SK-N-SH (cell line): ENCODE measurements around the gene PDLIM5. TPM values are rescaled to one million over a fixed set of nuclear protein-coding genes. Genes with fewer than 3 reads are reported as not detected.

Experiments used
- CTCF ChIA-PET: fragments of 300-600, 350-600 bp; formaldehyde crosslinking; extraction: SDS; loops from one replicate; lab custom pipeline; 2021; lab: Yijun Ruan, JAX
- POLR2A ChIA-PET: fragments of 350-600 bp; sonication (Branson Sonifier 250); formaldehyde crosslinking; extraction: SDS; loops from one replicate; lab custom pipeline; 2020; ENCODE audit warnings: antibody characterized with exemption, inconsistent platforms; lab: Yijun Ruan, JAX
- DNase-seq: peaks from one replicate; pipeline ENCODE4 v3.0.0; 2012
- H2AFZ ChIP-seq: fragments of 200-600 bp; sonication (generic); 2 replicates; pipeline ENCODE4 v1.8.1; 2016; ENCODE audit warnings: antibody characterized with exemption, mild to moderate bottlenecking, low read depth
- H3F3A ChIP-seq: fragments of 200-600 bp; sonication (generic); replicated peaks from 2 replicates; pipeline ENCODE3; 2016; ENCODE audit warnings: antibody characterized with exemption, mild to moderate bottlenecking; ENCODE audit not compliant: insufficient read depth
- H3K27ac ChIP-seq, 2 experiments: fragments of 200-500 bp in 1 of 2; fragments of 200-600 bp in 1 of 2; sonication (Bioruptor generic) in 1 of 2; sonication (generic), shearing (Covaris generic) in 1 of 2; 2 replicates each; pipeline versions ENCODE4 v1.5.1 to v1.6.1; 2014 to 2016; ENCODE audit warnings: low read depth in 2 of 2, inconsistent platforms in 1 of 2, low read length in 1 of 2, mild to moderate bottlenecking in 1 of 2, mixed read lengths in 1 of 2
- H3K27me3 ChIP-seq: fragments of 200-600 bp; sonication (generic), shearing (Covaris generic); 2 replicates; pipeline ENCODE4 v1.6.1; 2016; ENCODE audit warnings: mixed run types; ENCODE audit not compliant: insufficient read depth
- H3K36me3 ChIP-seq, 2 experiments: fragments of 200-500 bp in 1 of 2; fragments of 200-600 bp in 1 of 2; sonication (Bioruptor generic) in 1 of 2; sonication (generic) in 1 of 2; replicated peaks in 1 of 2; 2 replicates each; pipeline versions ENCODE3 to v1.5.1; 2014 to 2016; ENCODE audit warnings: low read length in 1 of 2, mild to moderate bottlenecking in 1 of 2; ENCODE audit not compliant: insufficient read depth in 2 of 2, control insufficient read depth in 1 of 2
- H3K4me1 ChIP-seq, 2 experiments: fragments of 200-500 bp in 1 of 2; fragments of 200-600 bp in 1 of 2; sonication (Bioruptor generic) in 1 of 2; sonication (generic), shearing (Covaris generic) in 1 of 2; 2 replicates each; pipeline versions ENCODE4 v1.5.1 to v1.6.1; 2014 to 2016; ENCODE audit warnings: low read depth in 1 of 2, low read length in 1 of 2, mixed run types in 1 of 2; ENCODE audit not compliant: insufficient read depth in 2 of 2, control insufficient read depth in 1 of 2
- H3K4me2 ChIP-seq: fragments of 200-600 bp; sonication (generic), shearing (Covaris generic); 2 replicates; pipeline ENCODE4 v1.6.1; 2017; ENCODE audit warnings: mixed run types
- H3K4me3 ChIP-seq, 2 experiments: fragments of 200-500 bp in 1 of 2; fragments of 200-600 bp in 1 of 2; sonication (Bioruptor generic) in 1 of 2; sonication (generic), shearing (Covaris generic) in 1 of 2; 2 replicates each; pipeline versions ENCODE4 v1.5.1 to v1.8.1; 2014 to 2016; ENCODE audit warnings: low read depth in 2 of 2, inconsistent platforms in 1 of 2, low read length in 1 of 2, mild to moderate bottlenecking in 1 of 2, mixed read lengths in 1 of 2, moderate library complexity in 1 of 2
- H3K79me2 ChIP-seq: fragments of 200-600 bp; sonication (generic); 2 replicates; pipeline ENCODE4 v1.8.1; 2017; ENCODE audit warnings: mild to moderate bottlenecking; ENCODE audit not compliant: insufficient read depth
- H3K9ac ChIP-seq: fragments of 200-600 bp; sonication (generic); 2 replicates; pipeline ENCODE4 v1.6.1; 2017; ENCODE audit warnings: mixed run types
- H3K9me2 ChIP-seq: fragments of 200-600 bp; sonication (generic); 2 replicates; pipeline ENCODE4 v1.6.1; 2017; ENCODE audit warnings: mixed run types
- H3K9me3 ChIP-seq: fragments of 200-600 bp; sonication (generic); 2 replicates; pipeline ENCODE4 v1.6.1; 2017; ENCODE audit warnings: mixed run types, mild to moderate bottlenecking, moderate library complexity
- H4K20me1 ChIP-seq: fragments of 200-600 bp; sonication (generic); 2 replicates; pipeline ENCODE4 v1.6.1; 2017; ENCODE audit warnings: mild to moderate bottlenecking, mixed run types; ENCODE audit not compliant: insufficient read depth
- ELF1 ChIP-seq: IDR thresholded peaks from 2 replicates; pipeline ENCODE4 v1.4.0; 2012
- JUND ChIP-seq: IDR thresholded peaks from 2 replicates; pipeline ENCODE4 v1.4.0; 2012
- MAX ChIP-seq: IDR thresholded peaks from 2 replicates; pipeline ENCODE4 v1.4.0; 2012; ENCODE audit warnings: low read depth
- MXI1 ChIP-seq: IDR thresholded peaks from 2 replicates; pipeline ENCODE4 v1.6.1; 2012; ENCODE audit warnings: mild to moderate bottlenecking, low read depth, low read length, improper control_type of control experiment
- POLR2AphosphoS5 ChIP-seq: IDR thresholded peaks from 2 replicates; pipeline ENCODE4 v1.6.1; 2012; ENCODE audit warnings: low read depth, low read length
- SIN3A ChIP-seq: IDR thresholded peaks from 2 replicates; pipeline ENCODE4 v1.6.1; 2012; ENCODE audit warnings: low read depth, mild to moderate bottlenecking, low read length, moderate library complexity, borderline replicate concordance
- SMC3 ChIP-seq: IDR thresholded peaks from 2 replicates; pipeline ENCODE4 v1.6.1; 2012; ENCODE audit warnings: low read depth, low read length, improper control_type of control experiment
- TEAD4 ChIP-seq: IDR thresholded peaks from 2 replicates; pipeline ENCODE4 v1.4.0; 2012; ENCODE audit warnings: mild to moderate bottlenecking, borderline replicate concordance; ENCODE audit not compliant: insufficient read depth
- WGBS: methylation state at CpG from one replicate; pipeline ENCODE4 v1.1.6; 2017; ENCODE audit warnings: low lambda C conversion rate; 5-methylcytosine and 5-hydroxymethylcytosine counted together
- polyA plus RNA-seq, 3 experiments: library from polyadenylated mRNA; depleted of rRNA; stranded (reverse); fragments of >200 nt; gene quantifications; 2 replicates each; pipeline ENCODE4 v1.2.3, GENCODE V29; 2012

PDLIM5 gene
- polyA plus RNA-seq, 1 of the 3 experiments (the other 2 are of a cell fraction) = 36.7 TPM

DNA sequence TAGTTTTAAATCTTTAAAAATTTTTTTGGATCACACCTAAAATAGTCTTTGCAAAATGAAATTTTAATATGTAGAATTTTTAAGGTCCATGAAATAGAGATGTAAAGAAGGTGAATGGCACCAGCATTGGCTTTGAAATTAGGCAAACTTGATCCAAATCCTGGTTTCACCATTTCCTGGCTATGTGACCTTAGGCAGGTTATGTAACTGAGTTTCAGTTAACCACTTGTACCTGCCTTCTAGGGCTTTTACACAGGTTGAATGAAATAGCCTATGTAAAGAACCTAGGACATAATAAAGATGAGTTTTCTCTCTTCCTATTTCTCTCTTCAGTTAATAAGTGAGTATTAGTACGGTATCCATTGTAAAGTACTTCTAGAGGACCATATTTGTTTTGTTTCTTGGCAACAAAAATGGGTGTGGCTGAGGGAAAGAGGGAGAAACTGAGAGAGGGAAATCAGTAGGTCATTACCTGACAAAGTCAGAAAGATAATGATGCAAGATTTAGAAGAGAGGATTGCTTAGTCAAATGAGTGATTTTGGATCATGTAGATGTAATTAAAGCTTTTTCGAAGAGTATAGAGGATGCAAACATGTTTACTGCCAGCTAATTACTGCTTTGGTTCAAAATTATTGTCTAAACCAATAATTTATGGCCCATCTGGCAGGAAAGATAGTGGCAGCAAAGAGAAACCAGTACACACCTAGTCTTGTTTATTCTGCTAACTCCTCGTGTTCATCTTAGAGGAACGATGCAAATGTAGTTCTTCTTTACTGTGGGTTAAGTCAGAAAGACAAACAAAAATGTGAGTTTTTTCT, 81.9 kb downstream of the PDLIM5 start:
- peaks cover 0 to 3% of the 10 kb centered on the region in 2 experiments for H3K36me3 ChIP-seq
- ChIA-PET POLR2A (no interaction called here), CTCF (no interaction called here)
- H3K4me2 ChIP-seq = no peak overlapping the region
- H4K20me1 ChIP-seq = no peaks in the 10 kb centered on the region
- H3K9me3 ChIP-seq = no peaks in the 10 kb centered on the region
- peaks cover 0 to 35% of the 10 kb centered on the region in 2 experiments for H3K4me1 ChIP-seq
- DNase-seq = no peak
- H3K27ac ChIP-seq = no peak overlapping the region
- 89% methylated on average over 4 of the region's 4 CpGs for WGBS
- H3K9ac ChIP-seq = no peak overlapping the region
- no peak overlapping the region for H3K4me3 ChIP-seq
- peaks cover 15% of the 10 kb centered on the region for H3F3A ChIP-seq
- peaks cover 88% of the 10 kb centered on the region for H3K79me2 ChIP-seq
- no peak overlapping the region for H2AFZ ChIP-seq
- H3K27me3 ChIP-seq = no peaks in the 10 kb centered on the region
- TF ChIP-seq TEAD4 (no peak), ELF1 (no peak), SIN3A (no peak), JUND (no peak)
- TF ChIP-seq, all 33 proteins: peak for 0
- H3K9me2 ChIP-seq = no peaks in the 10 kb centered on the region

- H3K36me3 ChIP-seq = peaks cover 0 to 3% of the 10 kb centered on the region in 2 experiments
- no peak overlapping the region for H2AFZ ChIP-seq
- DNase-seq = no peak
- H3F3A ChIP-seq = peaks cover 13% of the 10 kb centered on the region
- peaks cover 88% of the 10 kb centered on the region for H3K79me2 ChIP-seq
- no peak for TF ChIP-seq JUND
- TF ChIP-seq POLR2AphosphoS5 = no peak
- no peak for TF ChIP-seq MAX
- no peak for TF ChIP-seq MXI1
- ChIA-PET CTCF (no interaction called here), POLR2A (no interaction called here)
- no peak overlapping the region for H3K9ac ChIP-seq
- H3K4me1 ChIP-seq = peaks cover 0 to 37% of the 10 kb centered on the region in 2 experiments
- no peak overlapping the region for H3K27ac ChIP-seq
- H3K9me3 ChIP-seq = no peaks in the 10 kb centered on the region
- no peak overlapping the region for H3K4me3 ChIP-seq
- H3K4me2 ChIP-seq = no peak overlapping the region
- 88% methylated on average over 5 of the region's 5 CpGs for WGBS
- no peaks in the 10 kb centered on the region for H3K27me3 ChIP-seq
- no peaks in the 10 kb centered on the region for H4K20me1 ChIP-seq
- H3K9me2 ChIP-seq = no peaks in the 10 kb centered on the region
Observed at GRCh38 chr4:94534401-94535312, 82.9 kb downstream of the PDLIM5 start.

GRCh38 chr4:94536049-94536448, 84.3 kb downstream of the PDLIM5 start:
- ChIA-PET CTCF (no interaction called here), POLR2A (no interaction called here)
- Histone ChIP-seq H3K4me3 (no peak overlapping the region), H3K27me3 (no peaks in the 10 kb centered on the region), H3K36me3 (peaks cover 0 to 3% of the 10 kb centered on the region in 2 experiments), H3K9me3 (no peaks in the 10 kb centered on the region), H3K9ac (no peak overlapping the region), H2AFZ (no peak overlapping the region), H3K4me1 (peaks cover 0 to 32% of the 10 kb centered on the region in 2 experiments; a peak in 3 of 4 replicates), H3K9me2 (no peaks in the 10 kb centered on the region), H3K27ac (no peak overlapping the region), H3K4me2 (no peak overlapping the region), H4K20me1 (no peaks in the 10 kb centered on the region), H3K79me2 (peaks cover 90% of the 10 kb centered on the region), H3F3A (peaks cover 12% of the 10 kb centered on the region)
- TF ChIP-seq SMC3 (no peak), JUND (no peak)
- no peak for DNase-seq
- WGBS = 86% methylated on average over 3 of the region's 3 CpGs
